GDM1 (cell line): ENCODE measurements around the gene ERC2.

Experiments
- DNase-seq: peaks from one replicate; lab custom pipeline; 2025; lab: John Stamatoyannopoulos, UW

The ERC2 gene

DNA sequence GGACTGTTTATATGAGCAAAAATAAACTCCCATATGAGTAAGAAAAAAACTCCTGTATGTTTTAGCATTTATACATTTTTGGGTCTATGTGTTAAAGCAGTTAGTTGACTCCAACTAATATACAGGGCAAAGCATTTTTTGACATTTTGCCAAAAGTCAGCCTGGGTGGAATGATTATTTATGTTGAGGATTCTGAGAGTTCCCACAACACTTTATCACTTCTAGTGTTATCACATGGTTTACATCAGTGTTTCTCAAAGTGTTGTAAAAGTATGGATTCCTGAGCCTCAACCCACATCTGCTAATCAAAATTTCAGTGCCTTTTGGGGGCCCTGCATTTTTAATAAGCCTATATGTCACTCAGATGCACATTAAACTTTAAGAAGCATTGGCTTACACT is 643.9 kb downstream of the ERC2 start:
- DNase-seq: no peak

DNA sequence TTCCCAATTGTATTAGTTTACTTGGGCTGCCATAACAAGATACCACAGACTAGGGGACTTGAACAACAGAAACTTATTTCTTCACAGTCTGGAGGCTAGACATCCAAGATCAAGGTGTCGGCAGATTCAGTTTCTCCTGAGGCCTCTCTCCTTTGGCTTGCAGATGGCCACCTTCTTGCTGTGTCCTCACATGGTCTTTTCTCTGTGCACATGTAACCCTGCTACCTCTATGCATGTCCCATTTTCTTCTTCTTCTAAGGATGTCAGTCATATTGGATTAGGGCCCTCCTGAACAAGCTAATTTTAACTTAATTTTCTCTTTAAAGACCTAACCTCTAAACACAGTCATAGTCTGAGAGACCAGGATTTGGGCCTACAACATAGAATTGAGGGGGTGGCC is 644.4 kb downstream of the ERC2 start:
- DNase-seq: no peak

DNA sequence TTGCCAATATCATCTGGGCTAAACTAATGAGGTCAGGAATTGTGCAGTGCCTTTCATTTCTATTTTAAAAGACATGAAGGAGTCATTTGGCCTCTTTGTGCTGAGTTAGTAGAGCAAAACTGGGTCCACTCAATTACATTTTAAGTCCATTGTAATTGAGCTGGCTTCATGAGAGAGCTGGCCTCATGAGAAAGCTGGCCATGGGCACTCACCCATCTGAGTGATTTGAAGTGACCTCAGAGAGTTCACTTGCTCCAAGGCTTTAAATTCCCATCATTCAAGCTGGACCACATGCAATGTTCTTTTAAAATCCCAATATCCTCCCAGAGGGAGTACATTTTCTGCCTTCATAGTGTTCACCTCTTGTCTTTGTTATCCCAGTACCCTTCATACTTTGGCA is 645.3 kb downstream of the ERC2 start:
- DNase-seq: no peak

GRCh38 chr3:55819005-55819404 is 649.3 kb downstream of the ERC2 start:
- no peak for DNase-seq

DNA sequence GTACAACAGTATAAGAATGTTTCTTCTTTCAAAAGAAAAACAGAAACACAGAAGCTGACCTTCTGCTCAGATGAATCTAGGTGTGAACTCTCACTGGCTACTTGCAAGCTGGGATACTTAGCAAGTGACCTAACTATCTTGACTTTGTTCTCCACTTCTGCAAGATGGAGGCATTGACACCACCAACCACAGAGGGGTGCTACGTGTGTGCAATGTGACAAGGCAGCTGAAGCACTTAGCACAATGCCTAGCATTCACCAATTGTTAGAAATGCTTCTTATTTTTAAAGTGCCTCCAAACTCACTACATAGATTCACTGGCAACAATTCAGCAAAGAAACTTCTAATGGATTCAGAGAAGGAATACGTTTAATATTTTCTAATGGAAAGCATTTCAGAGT is 649.8 kb downstream of the ERC2 start:
- no peak for DNase-seq

DNA sequence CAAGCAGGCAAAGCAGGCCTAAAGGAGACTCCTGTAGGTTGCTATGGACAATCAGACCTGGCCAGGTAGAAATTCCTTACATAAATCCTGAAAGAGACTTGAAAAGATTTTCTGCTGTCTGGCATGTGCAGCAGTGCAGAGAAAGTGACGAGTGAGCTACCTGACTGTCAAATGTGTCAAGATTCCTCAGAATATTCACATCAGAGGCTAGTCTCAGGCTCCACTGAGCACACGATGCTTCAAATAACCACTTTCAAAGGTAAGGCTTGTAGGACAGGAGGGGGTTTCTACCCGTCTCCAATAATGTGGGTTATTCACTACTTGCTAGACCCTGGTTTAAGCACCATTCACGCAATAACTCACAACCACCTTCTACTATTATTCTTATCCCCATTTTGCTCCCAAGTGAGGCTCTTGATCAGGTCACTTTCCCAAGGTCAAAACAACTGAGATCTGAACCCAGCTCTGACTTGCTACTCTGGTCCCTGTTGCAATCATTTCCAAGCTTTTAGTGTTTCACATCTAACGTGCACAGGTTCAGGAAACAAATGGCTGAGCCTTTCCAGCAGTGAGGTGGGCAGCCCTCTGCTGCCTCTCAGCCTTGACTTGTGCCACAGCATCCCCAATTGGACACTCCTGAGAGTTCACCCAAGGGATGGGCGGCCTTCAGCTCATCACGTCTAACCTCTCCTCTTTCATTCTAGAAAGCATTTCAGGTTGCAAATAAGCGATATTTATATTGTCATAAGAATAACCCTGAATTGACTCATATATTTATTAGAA is 651.3 kb downstream of the ERC2 start:
- DNase-seq: no peak

DNA sequence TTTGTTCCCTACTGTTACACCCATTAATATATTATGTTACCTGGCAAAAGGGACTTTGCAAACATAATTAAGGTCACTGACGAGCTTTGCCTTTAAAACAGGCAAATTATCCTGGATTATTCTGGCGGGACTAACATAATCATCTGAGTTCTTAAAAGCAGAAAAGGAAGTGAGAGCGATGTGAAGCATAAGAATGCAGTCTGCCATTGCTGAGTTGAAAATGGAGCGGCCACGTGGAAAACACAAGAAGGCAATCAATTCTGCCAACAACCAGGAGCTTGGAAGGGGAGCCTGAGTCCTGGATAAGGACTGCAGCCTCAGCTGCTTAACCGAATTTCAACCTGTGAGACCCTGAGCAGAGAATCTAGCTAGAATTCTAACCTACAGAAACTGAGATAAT is 653.0 kb downstream of the ERC2 start:
- no peak for DNase-seq

DNA sequence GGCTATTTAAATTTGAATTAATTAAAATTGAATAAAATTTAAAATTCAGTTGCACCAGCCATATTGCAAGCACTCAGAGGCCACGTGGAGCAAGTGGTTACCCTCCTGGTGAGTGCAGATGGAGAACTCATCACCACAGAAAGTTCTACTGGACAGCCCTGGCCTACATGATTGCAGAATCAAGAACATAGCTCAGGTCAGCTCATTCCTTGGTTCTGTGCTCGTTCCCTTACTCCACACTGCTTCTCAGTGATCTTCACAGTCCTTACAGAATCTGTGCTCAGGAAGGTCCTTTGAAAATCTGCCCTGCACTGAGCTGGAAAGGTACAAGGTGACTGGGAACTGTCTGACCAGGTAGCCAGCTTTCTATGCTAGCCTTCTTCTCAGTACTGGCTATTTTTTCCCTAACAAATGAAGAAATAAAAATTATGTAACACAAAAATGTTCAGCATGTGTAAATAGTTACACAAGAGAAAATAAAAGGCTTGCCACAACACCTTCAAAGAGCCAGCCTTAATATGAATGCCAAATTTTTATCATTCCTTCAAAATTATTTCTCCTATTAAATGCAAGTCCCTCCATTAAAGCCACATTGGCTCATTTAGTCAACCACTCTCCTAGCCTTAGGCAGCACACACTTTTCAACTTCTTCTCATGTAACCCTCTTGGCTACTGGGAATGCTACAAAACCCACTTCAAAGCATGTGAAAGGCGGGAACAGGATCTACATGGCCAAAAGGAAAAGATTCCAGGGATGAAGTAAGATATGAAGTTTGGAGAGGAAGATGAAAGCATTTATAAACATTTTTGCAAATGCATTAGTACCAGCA is 654.8 kb downstream of the ERC2 start:
- no peak for DNase-seq

GRCh38 chr3:55812394-55813013 is 655.8 kb downstream of the ERC2 start:
- DNase-seq: no peak

- DNase-seq: no peak
Observed at GRCh38 chr3:55807210-55807609, 661.1 kb downstream of the ERC2 start.

DNA sequence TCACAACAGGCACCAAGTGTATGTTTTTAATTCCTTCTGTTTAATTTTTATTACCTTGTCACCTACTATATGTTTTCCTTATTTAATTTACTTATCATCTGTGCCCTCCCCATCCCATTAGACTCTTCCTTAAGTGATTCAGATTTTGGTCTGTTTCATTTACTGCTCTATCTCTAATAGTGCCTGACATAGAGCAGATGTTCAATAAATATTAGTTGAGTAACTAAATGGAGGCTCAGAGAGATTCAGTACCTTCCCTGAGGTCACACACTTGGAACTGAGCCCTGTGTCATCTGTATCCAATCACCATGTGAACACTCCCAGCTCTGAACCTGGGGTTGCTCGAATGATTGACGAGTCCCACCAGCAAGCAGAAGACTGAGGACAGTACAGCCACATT is 663.1 kb downstream of the ERC2 start:
- no peak for DNase-seq

GRCh38 chr3:55804170-55805095 is 663.8 kb downstream of the ERC2 start:
- DNase-seq: no peak

- no peak for DNase-seq
Observed at GRCh38 chr3:55802816-55803215, 665.5 kb downstream of the ERC2 start.

- DNase-seq: no peak
Observed at GRCh38 chr3:55801676-55802075, 666.6 kb downstream of the ERC2 start.

DNA sequence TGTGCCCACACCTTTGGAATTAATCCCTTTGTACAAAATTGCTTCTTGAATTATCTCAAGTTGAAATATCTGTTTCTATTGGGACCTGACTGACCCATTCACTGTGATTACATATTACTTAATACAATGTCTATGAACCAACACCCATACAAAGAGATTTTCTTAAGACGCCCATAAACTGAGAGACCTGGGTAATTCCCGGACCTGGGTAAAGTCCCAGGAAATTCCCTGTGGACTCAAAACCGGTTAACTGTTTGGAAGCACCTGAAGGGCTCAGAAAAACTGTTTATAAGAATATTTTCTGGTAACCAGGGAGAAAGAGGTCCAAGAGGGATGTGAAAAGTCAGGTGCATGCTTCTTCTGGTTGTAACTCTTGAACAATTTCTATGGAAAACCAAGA is 667.2 kb downstream of the ERC2 start:
- no peak for DNase-seq

GRCh38 chr3:55797775-55798174 is 670.5 kb downstream of the ERC2 start:
- no peak for DNase-seq

- no peak for DNase-seq
Observed at GRCh38 chr3:55797084-55797483, 671.2 kb downstream of the ERC2 start.

DNA sequence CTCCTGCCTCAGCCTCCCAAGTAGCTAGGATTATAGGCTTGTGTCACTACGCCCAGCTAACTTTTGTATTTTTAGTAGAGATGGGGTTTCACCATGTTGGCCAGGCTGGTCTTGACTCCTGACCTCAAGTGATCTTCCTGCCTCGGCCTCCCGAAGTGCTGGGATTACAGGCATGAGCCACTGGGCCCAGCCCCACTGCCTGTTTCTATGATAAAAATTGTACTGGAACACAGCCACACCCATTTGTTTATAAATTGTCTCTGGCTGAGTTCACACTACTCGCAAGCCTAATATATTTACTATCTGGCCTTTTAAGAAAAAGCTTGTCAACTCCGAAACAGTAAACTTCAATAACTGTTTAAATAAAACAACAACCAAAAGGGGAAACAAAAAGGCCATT is 671.7 kb downstream of the ERC2 start:
- no peak for DNase-seq

- DNase-seq: no peak
Observed at GRCh38 chr3:55795746-55796145, 672.5 kb downstream of the ERC2 start.

DNA sequence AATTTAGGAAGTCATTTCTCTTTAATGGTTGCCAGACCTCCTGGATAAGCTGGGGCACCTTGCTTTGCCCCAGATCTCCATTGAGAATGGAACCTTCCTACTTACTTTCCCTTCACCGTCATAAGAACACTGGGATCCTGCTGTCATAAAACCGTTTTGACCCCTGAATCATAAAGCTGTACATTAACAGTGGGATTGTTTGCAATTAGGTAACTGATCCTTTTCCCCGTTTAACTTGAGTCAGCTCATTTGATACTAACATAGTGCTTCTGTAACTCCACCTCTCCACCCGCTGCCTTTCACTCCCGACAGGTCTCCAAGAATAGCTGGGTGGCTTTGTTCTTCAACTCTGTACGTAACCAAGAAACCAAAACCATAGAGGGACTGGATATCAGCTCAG is 673.0 kb downstream of the ERC2 start:
- DNase-seq: no peak

- no peak for DNase-seq
Observed at GRCh38 chr3:55792742-55793141, 675.5 kb downstream of the ERC2 start.

GRCh38 chr3:55792009-55792408 is 676.3 kb downstream of the ERC2 start:
- DNase-seq: no peak
